Nephron (organoid): ENCODE results near the gene GABRG3.

Source experiments
- H3K27ac Mint-ChIP-seq, 3 experiments: 2 replicates each; pipeline ENCODE4 v1.8.0; 2020; ENCODE audit warnings: mixed read lengths in 3 of 3, mild to moderate bottlenecking in 2 of 3, moderate library complexity in 1 of 3
- H3K27me3 Mint-ChIP-seq: 2 replicates; pipeline ENCODE4 v1.8.0; 2021; ENCODE audit warnings: low read depth, mild to moderate bottlenecking, moderate library complexity, mixed read lengths
- H3K36me3 Mint-ChIP-seq: 2 replicates; pipeline ENCODE4 v1.8.0; 2020; ENCODE audit warnings: low read depth, mixed read lengths
- H3K4me1 Mint-ChIP-seq: 2 replicates; pipeline ENCODE4 v1.8.0; 2020; ENCODE audit warnings: mixed read lengths
- H3K4me3 Mint-ChIP-seq, 3 experiments: 2 replicates each; pipeline ENCODE4 v1.8.0; 2020; ENCODE audit warnings: mild to moderate bottlenecking in 3 of 3, mixed read lengths in 3 of 3, moderate library complexity in 2 of 3
- H3K9me3 Mint-ChIP-seq: 2 replicates; pipeline ENCODE4 v1.8.0; 2020; ENCODE audit warnings: mixed read lengths
- TF ChIP-seq, protein P1 (sequence below), 3 experiments: fragments of 200-600 bp; sonication (generic); IDR thresholded peaks; one replicate each; pipeline ENCODE4 v1.5.0; 2021; ENCODE audit warnings: antibody characterized with exemption in 3 of 3; ENCODE audit not compliant: unreplicated experiment in 3 of 3

The GABRG3 gene

DNA sequence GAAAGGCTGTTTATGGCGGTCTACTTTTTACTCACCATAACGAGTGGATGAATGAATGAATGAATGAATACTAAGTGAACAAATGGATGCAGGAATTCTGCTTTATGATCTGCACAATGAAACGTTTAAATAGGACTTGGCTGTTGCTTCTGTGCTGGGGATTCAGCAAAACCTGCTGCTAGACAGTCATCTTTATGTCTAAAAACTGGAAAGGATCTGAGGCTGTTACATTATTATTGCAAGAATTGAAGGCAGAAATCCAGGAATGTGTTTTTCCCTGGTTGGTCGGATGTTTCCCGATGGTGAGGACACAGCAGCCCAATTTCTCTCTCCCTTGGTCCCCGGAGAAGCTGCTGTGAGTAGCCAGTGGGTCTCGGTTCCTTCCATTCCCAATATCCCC, 94.2 kb downstream of the GABRG3 start:
- Mint-ChIP-seq H3K9me3 (peaks cover 4% of the 10 kb centered on the region), H3K36me3 (no peaks in the 10 kb centered on the region), H3K27ac (peak overlapping the region in 2 of 3 experiments; percentile 27 to 64), H3K27me3 (peaks cover 9% of the 10 kb centered on the region), H3K4me1 (peaks cover 42% of the 10 kb centered on the region), H3K4me3 (no peak overlapping the region)
- TF ChIP-seq, protein P1, sequence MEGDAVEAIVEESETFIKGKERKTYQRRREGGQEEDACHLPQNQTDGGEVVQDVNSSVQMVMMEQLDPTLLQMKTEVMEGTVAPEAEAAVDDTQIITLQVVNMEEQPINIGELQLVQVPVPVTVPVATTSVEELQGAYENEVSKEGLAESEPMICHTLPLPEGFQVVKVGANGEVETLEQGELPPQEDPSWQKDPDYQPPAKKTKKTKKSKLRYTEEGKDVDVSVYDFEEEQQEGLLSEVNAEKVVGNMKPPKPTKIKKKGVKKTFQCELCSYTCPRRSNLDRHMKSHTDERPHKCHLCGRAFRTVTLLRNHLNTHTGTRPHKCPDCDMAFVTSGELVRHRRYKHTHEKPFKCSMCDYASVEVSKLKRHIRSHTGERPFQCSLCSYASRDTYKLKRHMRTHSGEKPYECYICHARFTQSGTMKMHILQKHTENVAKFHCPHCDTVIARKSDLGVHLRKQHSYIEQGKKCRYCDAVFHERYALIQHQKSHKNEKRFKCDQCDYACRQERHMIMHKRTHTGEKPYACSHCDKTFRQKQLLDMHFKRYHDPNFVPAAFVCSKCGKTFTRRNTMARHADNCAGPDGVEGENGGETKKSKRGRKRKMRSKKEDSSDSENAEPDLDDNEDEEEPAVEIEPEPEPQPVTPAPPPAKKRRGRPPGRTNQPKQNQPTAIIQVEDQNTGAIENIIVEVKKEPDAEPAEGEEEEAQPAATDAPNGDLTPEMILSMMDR (IDR thresholded peaks at IDR 0.05; ENCODE audit: unreplicated experiment in 3 of 3) = no peak

- Mint-ChIP-seq H3K4me3 (no peak overlapping the region), H3K4me1 (peaks cover 41% of the 10 kb centered on the region), H3K27me3 (peaks cover 9% of the 10 kb centered on the region), H3K36me3 (no peaks in the 10 kb centered on the region), H3K27ac (peak overlapping the region in 2 of 3 experiments; percentile 44 to 64), H3K9me3 (peaks cover 4% of the 10 kb centered on the region)
- TF ChIP-seq, protein P1 (IDR thresholded peaks at IDR 0.05; ENCODE audit: unreplicated experiment in 3 of 3) = no peak
Observed at GRCh38 chr15:27065785-27066184, 94.8 kb downstream of the GABRG3 start.

GRCh38 chr15:27066446-27066845, 95.5 kb downstream of the GABRG3 start:
- Mint-ChIP-seq H3K27me3 (peaks cover 9% of the 10 kb centered on the region), H3K4me1 (peaks cover 34% of the 10 kb centered on the region)

GRCh38 chr15:27067175-27067574, 96.2 kb downstream of the GABRG3 start:
- Mint-ChIP-seq H3K27me3 (peaks cover 9% of the 10 kb centered on the region), H3K9me3 (peaks cover 4% of the 10 kb centered on the region), H3K4me3 (no peak overlapping the region), H3K27ac (peak overlapping the region in 1 of 3 experiments; percentile 44), H3K4me1 (peaks cover 28% of the 10 kb centered on the region), H3K36me3 (no peaks in the 10 kb centered on the region)
- TF ChIP-seq, protein P1 (IDR thresholded peaks at IDR 0.05; ENCODE audit: unreplicated experiment in 3 of 3) = no peak

More at GRCh38 chr15:27066446-27066845, 95.5 kb downstream of the GABRG3 start:
- H3K9me3 Mint-ChIP-seq = peaks cover 4% of the 10 kb centered on the region
- H3K4me3 Mint-ChIP-seq = no peak overlapping the region
- TF ChIP-seq, protein P1 (IDR thresholded peaks at IDR 0.05; ENCODE audit: unreplicated experiment in 3 of 3) = no peak
- H3K27ac Mint-ChIP-seq = peak overlapping the region in 2 of 3 experiments; percentile 44 to 64
- H3K36me3 Mint-ChIP-seq = no peaks in the 10 kb centered on the region

- Mint-ChIP-seq H3K27ac (no peak overlapping the region), H3K27me3 (no peaks in the 10 kb centered on the region), H3K36me3 (no peaks in the 10 kb centered on the region), H3K9me3 (peaks cover 8% of the 10 kb centered on the region), H3K4me3 (no peak overlapping the region), H3K4me1 (peaks cover 12% of the 10 kb centered on the region)
- TF ChIP-seq, protein P1 (IDR thresholded peaks at IDR 0.05; ENCODE audit: unreplicated experiment in 3 of 3) = no peak
Observed at GRCh38 chr15:27070841-27071240, 99.9 kb downstream of the GABRG3 start.

GRCh38 chr15:27074179-27074578, 103.2 kb downstream of the GABRG3 start:
- Mint-ChIP-seq H3K36me3 (no peaks in the 10 kb centered on the region), H3K4me3 (no peak overlapping the region), H3K4me1 (peaks cover 19% of the 10 kb centered on the region), H3K27me3 (no peaks in the 10 kb centered on the region), H3K9me3 (peaks cover 7% of the 10 kb centered on the region), H3K27ac (no peak overlapping the region)
- TF ChIP-seq, protein P1 (IDR thresholded peaks at IDR 0.05; ENCODE audit: unreplicated experiment in 3 of 3) = no peak
